Measurements from ENCODE around the gene ALG8. TPM values are rescaled to one million over a fixed set of nuclear protein-coding genes. Genes with fewer than 3 reads are reported as not detected.

Gene ALG8
- total RNA-seq, 1 experiment from 2014 or later = 97.0 TPM

GRCh38 chr11:78181185-78181584, 41.8 kb upstream of the ALG8 start:
- H3K4me3 ChIP-seq (ENCODE audit: low read depth in 2 of 2, low read length in 2 of 2) = no peak overlapping the region
- no peak for DNase-seq (ENCODE audit: low read depth, low spot score)
- no peaks in the 10 kb centered on the region for H3K27me3 ChIP-seq (ENCODE audit: control insufficient read depth, insufficient read depth, low read length)
- CTCF ChIA-PET = no interaction called here
- no peak for ATAC-seq
- H3K27ac ChIP-seq (ENCODE audit: low read length) = no peak overlapping the region
- BruUV-seq (replicated peaks) = no TSS peak
- intact Hi-C loops (cut with micrococcal nuclease; ENCODE audit: unreplicated experiment) (no loop called here), in situ Hi-C loops (cut with HindIII; ENCODE audit: low pct_unique_long_range_greater_than_20kb, low sequenced_read_pairs) (no loop called here)
- no peaks in the 10 kb centered on the region for H3K36me3 ChIP-seq (ENCODE audit: control insufficient read depth, insufficient read depth, low read length)
- TF ChIP-seq TCF7L2 (IDR thresholded peaks at IDR 0.05; ENCODE audit: low read depth, low read length) (no peak), POLR2AphosphoS5 (IDR thresholded peaks at IDR 0.05; ENCODE audit: low read depth, low read length) (no peak), REST (IDR thresholded peaks at IDR 0.05; ENCODE audit: insufficient read depth in 1 of 2, low read depth in 2 of 2, low read length in 1 of 2) (no peak), CTCF (IDR thresholded peaks at IDR 0.05) (no peak), SIN3A (IDR thresholded peaks at IDR 0.05; ENCODE audit: borderline replicate concordance, insufficient read depth, low read depth, low read length) (no peak)
- H3K4me1 ChIP-seq (ENCODE audit: control insufficient read depth, insufficient read depth, low read length) = peaks cover 4% of the 10 kb centered on the region
- POLR2A ChIA-PET = no interaction called here
- H3K9me3 ChIP-seq (ENCODE audit: control insufficient read depth, insufficient read depth, low read depth, low read length) = no peaks in the 10 kb centered on the region

- POLR2A ChIA-PET = no interaction called here
- TF ChIP-seq REST (IDR thresholded peaks at IDR 0.05; ENCODE audit: insufficient read depth in 1 of 2, low read depth in 2 of 2, low read length in 1 of 2) (no peak), TCF7L2 (IDR thresholded peaks at IDR 0.05; ENCODE audit: low read depth, low read length) (no peak)
- no TSS peak for BruUV-seq (replicated peaks)
These were observed 41.3 kb upstream of the ALG8 start for GRCh38 chr11:78180751-78181150.

More at GRCh38 chr11:78180751-78181150, 41.3 kb upstream of the ALG8 start:
- Histone ChIP-seq H3K27ac (ENCODE audit: low read length) (no peak overlapping the region), H3K4me1 (ENCODE audit: control insufficient read depth, insufficient read depth, low read length) (peaks cover under 1% of the 10 kb centered on the region; the same call in 1 of the 2 replicates), H3K36me3 (ENCODE audit: control insufficient read depth, insufficient read depth, low read length) (no peaks in the 10 kb centered on the region), H3K4me3 (ENCODE audit: low read depth in 2 of 2, low read length in 2 of 2) (no peak overlapping the region), H3K27me3 (ENCODE audit: control insufficient read depth, insufficient read depth, low read length) (no peaks in the 10 kb centered on the region), H3K9me3 (ENCODE audit: control insufficient read depth, insufficient read depth, low read depth, low read length) (no peaks in the 10 kb centered on the region)
- DNase-seq (ENCODE audit: low read depth, low spot score) (no peak), ATAC-seq (no peak)
- CTCF ChIA-PET = no interaction called here
- intact Hi-C loops (cut with micrococcal nuclease; ENCODE audit: unreplicated experiment) (no loop called here), in situ Hi-C loops (cut with HindIII; ENCODE audit: low pct_unique_long_range_greater_than_20kb, low sequenced_read_pairs) (no loop called here)

Measured in Panc1 (cell line).